IPS-20b (cell line): Measurements from ENCODE around the gene CIT.
"Not testable (repeated sequence)": the region's sequence is repeated elsewhere in the genome, so short reads cannot be mapped to it uniquely, and the experiment has no call there.

Experiments used
- H3K27ac ChIP-seq: one replicate; pipeline ENCODE4 v1.5.1; 2013; ENCODE audit warnings: low read length
- H3K27me3 ChIP-seq: 2 replicates; pipeline ENCODE4 v1.6.1; 2013; ENCODE audit warnings: mild to moderate bottlenecking, low read length, inconsistent platforms; ENCODE audit not compliant: insufficient read depth
- H3K36me3 ChIP-seq: 2 replicates; pipeline ENCODE4 v1.6.1; 2013; ENCODE audit warnings: low read depth, mild to moderate bottlenecking, inconsistent platforms, low read length, moderate library complexity; ENCODE audit not compliant: insufficient read depth
- H3K4me1 ChIP-seq: 2 replicates; pipeline ENCODE4 v1.6.1; 2013; ENCODE audit warnings: mild to moderate bottlenecking, control low read depth, inconsistent platforms, low read length, moderate library complexity; ENCODE audit not compliant: insufficient read depth
- H3K4me3 ChIP-seq: 2 replicates; pipeline ENCODE4 v1.5.1; 2013; ENCODE audit warnings: mild to moderate bottlenecking, low read length, inconsistent platforms
- H3K9ac ChIP-seq: 2 replicates; pipeline ENCODE4 v1.6.1; 2013; ENCODE audit warnings: low read depth, mild to moderate bottlenecking, inconsistent platforms, low read length, moderate library complexity
- H3K9me3 ChIP-seq: 2 replicates; pipeline ENCODE4 v1.6.1; 2013; ENCODE audit warnings: mild to moderate bottlenecking, low read depth, low read length, inconsistent platforms; ENCODE audit not compliant: insufficient read depth

Gene CIT

GRCh38 chr12:119894916-119895315 lies 17.8 kb upstream of the CIT start:
- no peak overlapping the region for H3K9ac ChIP-seq
- H3K9me3 ChIP-seq = no peaks in the 10 kb centered on the region
- H3K4me3 ChIP-seq = no peak overlapping the region
- H3K4me1 ChIP-seq = no peaks in the 10 kb centered on the region
- H3K27ac ChIP-seq = no peak overlapping the region
- H3K27me3 ChIP-seq = no peaks in the 10 kb centered on the region
- no peaks in the 10 kb centered on the region for H3K36me3 ChIP-seq

- H3K9me3 ChIP-seq, H3K36me3 ChIP-seq, H3K4me1 ChIP-seq, H3K27ac ChIP-seq, H3K27me3 ChIP-seq, H3K9ac ChIP-seq, H3K4me3 ChIP-seq: not testable (repeated sequence)
Observed at GRCh38 chr12:119892611-119893010, 15.5 kb upstream of the CIT start.

GRCh38 chr12:119885549-119885948 lies 8.4 kb upstream of the CIT start:
- Histone ChIP-seq H3K36me3 (no peaks in the 10 kb centered on the region), H3K4me1 (no peaks in the 10 kb centered on the region), H3K4me3 (no peak overlapping the region), H3K27me3 (no peaks in the 10 kb centered on the region), H3K9ac (no peak overlapping the region), H3K27ac (no peak overlapping the region), H3K9me3 (no peaks in the 10 kb centered on the region)

- not testable (repeated sequence) for H3K9ac ChIP-seq
Observed at GRCh38 chr12:119883791-119884190, 6.7 kb upstream of the CIT start.

GRCh38 chr12:119883237-119883636 lies 6.1 kb upstream of the CIT start:
- no peak overlapping the region for H3K9ac ChIP-seq
- no peaks in the 10 kb centered on the region for H3K27me3 ChIP-seq
- no peaks in the 10 kb centered on the region for H3K9me3 ChIP-seq
- no peaks in the 10 kb centered on the region for H3K4me1 ChIP-seq
- H3K27ac ChIP-seq = no peak overlapping the region
- no peak overlapping the region for H3K4me3 ChIP-seq
- H3K36me3 ChIP-seq = no peaks in the 10 kb centered on the region

More at GRCh38 chr12:119883791-119884190, 6.7 kb upstream of the CIT start:
- not testable (repeated sequence) for H3K27me3 ChIP-seq, H3K4me1 ChIP-seq, H3K4me3 ChIP-seq, H3K9me3 ChIP-seq, H3K27ac ChIP-seq, H3K36me3 ChIP-seq

GRCh38 chr12:119877639-119877948 lies 474 bp upstream of the CIT start:
- no peaks in the 10 kb centered on the region for H3K9me3 ChIP-seq
- H3K27me3 ChIP-seq = no peaks in the 10 kb centered on the region
- H3K9ac ChIP-seq = peak overlapping the region; percentile 78
- H3K36me3 ChIP-seq = peaks cover 33% of the 10 kb centered on the region
- H3K4me3 ChIP-seq = peak overlapping the region; percentile 93
- no peak overlapping the region for H3K27ac ChIP-seq
- no peaks in the 10 kb centered on the region; the same call in 1 of the 2 replicates for H3K4me1 ChIP-seq

GRCh38 chr12:119870457-119870856 lies 6.7 kb downstream of the CIT start:
- Histone ChIP-seq H3K9ac (no peak overlapping the region), H3K9me3 (no peaks in the 10 kb centered on the region), H3K36me3 (peaks cover 96% of the 10 kb centered on the region), H3K4me3 (no peak overlapping the region), H3K27ac (no peak overlapping the region), H3K4me1 (no peaks in the 10 kb centered on the region), H3K27me3 (no peaks in the 10 kb centered on the region)

- H3K4me1 ChIP-seq = no peaks in the 10 kb centered on the region
- no peaks in the 10 kb centered on the region for H3K27me3 ChIP-seq
- H3K4me3 ChIP-seq = no peak overlapping the region
- H3K9ac ChIP-seq = no peak overlapping the region
- H3K36me3 ChIP-seq = peaks cover 96% of the 10 kb centered on the region
- no peaks in the 10 kb centered on the region for H3K9me3 ChIP-seq
- H3K27ac ChIP-seq = no peak overlapping the region
Observed at GRCh38 chr12:119869720-119870119, 7.4 kb downstream of the CIT start.

GRCh38 chr12:119868992-119869391 lies 8.1 kb downstream of the CIT start:
- H3K9ac ChIP-seq = no peak overlapping the region
- no peak overlapping the region for H3K27ac ChIP-seq
- no peaks in the 10 kb centered on the region for H3K27me3 ChIP-seq
- no peak overlapping the region for H3K4me3 ChIP-seq
- no peaks in the 10 kb centered on the region for H3K4me1 ChIP-seq
- no peaks in the 10 kb centered on the region for H3K9me3 ChIP-seq
- peaks cover 97% of the 10 kb centered on the region for H3K36me3 ChIP-seq

GRCh38 chr12:119864591-119864990 lies 12.5 kb downstream of the CIT start:
- no peak overlapping the region for H3K9ac ChIP-seq
- H3K36me3 ChIP-seq = peaks cover 78% of the 10 kb centered on the region

GRCh38 chr12:119859241-119859640 lies 17.9 kb downstream of the CIT start:
- no peak overlapping the region for H3K9ac ChIP-seq
- H3K9me3 ChIP-seq = no peaks in the 10 kb centered on the region
- H3K27ac ChIP-seq = no peak overlapping the region
- H3K4me3 ChIP-seq = no peak overlapping the region
- H3K36me3 ChIP-seq = peaks cover 61% of the 10 kb centered on the region
- H3K4me1 ChIP-seq = no peaks in the 10 kb centered on the region
- H3K27me3 ChIP-seq = no peaks in the 10 kb centered on the region

More at GRCh38 chr12:119864591-119864990, 12.5 kb downstream of the CIT start:
- Histone ChIP-seq H3K27ac (no peak overlapping the region), H3K4me3 (no peak overlapping the region), H3K9me3 (no peaks in the 10 kb centered on the region), H3K4me1 (no peaks in the 10 kb centered on the region), H3K27me3 (no peaks in the 10 kb centered on the region)

GRCh38 chr12:119857041-119857591 lies 20.0 kb downstream of the CIT start:
- Histone ChIP-seq H3K4me3 (no peak overlapping the region), H3K27me3 (no peaks in the 10 kb centered on the region), H3K27ac (no peak overlapping the region), H3K9me3 (no peaks in the 10 kb centered on the region), H3K4me1 (no peaks in the 10 kb centered on the region), H3K36me3 (peaks cover 57% of the 10 kb centered on the region), H3K9ac (no peak overlapping the region)

GRCh38 chr12:119850330-119850729 lies 26.8 kb downstream of the CIT start:
- no peaks in the 10 kb centered on the region for H3K27me3 ChIP-seq
- H3K4me1 ChIP-seq = no peaks in the 10 kb centered on the region
- H3K36me3 ChIP-seq = peaks cover 61% of the 10 kb centered on the region
- no peak overlapping the region for H3K9ac ChIP-seq
- H3K4me3 ChIP-seq = no peak overlapping the region
- H3K9me3 ChIP-seq = no peaks in the 10 kb centered on the region
- H3K27ac ChIP-seq = no peak overlapping the region
